ENCODE data around the gene CCT5.
"Not testable (repeated sequence)": the region's sequence is repeated elsewhere in the genome, so short reads cannot be mapped to it uniquely, and the experiment has no call there.

The CCT5 gene

GRCh38 chr5:10275991-10276390 lies 25.9 kb downstream of the CCT5 start:
- no peak overlapping the region for H3K27ac Mint-ChIP-seq
- peaks cover 8% of the 10 kb centered on the region for H3K4me1 Mint-ChIP-seq (ENCODE audit: low read depth)
- no peak overlapping the region for H3K4me3 Mint-ChIP-seq
- H3K9me3 Mint-ChIP-seq, result no peaks in the 10 kb centered on the region
- no peaks in the 10 kb centered on the region for H3K36me3 Mint-ChIP-seq (ENCODE audit: low read depth)
- intact Hi-C loops (cut with micrococcal nuclease), result no loop called here
- H3K27me3 Mint-ChIP-seq, result peaks cover 34% of the 10 kb centered on the region

- H3K36me3 Mint-ChIP-seq (ENCODE audit: low read depth), result no peaks in the 10 kb centered on the region
- peaks cover 7% of the 10 kb centered on the region for H3K4me1 Mint-ChIP-seq (ENCODE audit: low read depth)
- intact Hi-C loops (cut with micrococcal nuclease), result no loop called here
- H3K27me3 Mint-ChIP-seq, result peaks cover 27% of the 10 kb centered on the region
- no peaks in the 10 kb centered on the region for H3K9me3 Mint-ChIP-seq
- H3K4me3 Mint-ChIP-seq, result no peak overlapping the region
- H3K27ac Mint-ChIP-seq, result no peak overlapping the region
Measured at GRCh38 chr5:10276691-10277090, 26.6 kb downstream of the CCT5 start.

GRCh38 chr5:10277773-10278630 lies 27.9 kb downstream of the CCT5 start:
- Mint-ChIP-seq H3K4me3 (no peak overlapping the region), H3K27me3 (peaks cover 19% of the 10 kb centered on the region), H3K4me1 (ENCODE audit: low read depth) (no peaks in the 10 kb centered on the region), H3K36me3 (ENCODE audit: low read depth) (no peaks in the 10 kb centered on the region), H3K9me3 (no peaks in the 10 kb centered on the region), H3K27ac (no peak overlapping the region)
- intact Hi-C loops (cut with micrococcal nuclease), result no loop called here

- Mint-ChIP-seq H3K4me1 (ENCODE audit: low read depth) (no peaks in the 10 kb centered on the region), H3K36me3 (ENCODE audit: low read depth) (no peaks in the 10 kb centered on the region), H3K27ac (no peak overlapping the region), H3K4me3 (no peak overlapping the region), H3K9me3 (no peaks in the 10 kb centered on the region), H3K27me3 (peaks cover 18% of the 10 kb centered on the region)
- intact Hi-C loops (cut with micrococcal nuclease), result no loop called here
Measured at GRCh38 chr5:10278658-10279279, 28.7 kb downstream of the CCT5 start.

- intact Hi-C loops (cut with micrococcal nuclease), result no loop called here
- no peaks in the 10 kb centered on the region for H3K4me1 Mint-ChIP-seq (ENCODE audit: low read depth)
- H3K27ac Mint-ChIP-seq, result no peak overlapping the region
- peaks cover 14% of the 10 kb centered on the region for H3K27me3 Mint-ChIP-seq
- no peak overlapping the region for H3K4me3 Mint-ChIP-seq
- H3K9me3 Mint-ChIP-seq, result no peaks in the 10 kb centered on the region
- H3K36me3 Mint-ChIP-seq (ENCODE audit: low read depth), result no peaks in the 10 kb centered on the region
Measured at GRCh38 chr5:10279328-10279727, 29.2 kb downstream of the CCT5 start.

- Mint-ChIP-seq H3K27me3 (peaks cover 13% of the 10 kb centered on the region), H3K9me3 (no peaks in the 10 kb centered on the region), H3K27ac (no peak overlapping the region), H3K4me1 (ENCODE audit: low read depth) (no peaks in the 10 kb centered on the region), H3K36me3 (ENCODE audit: low read depth) (no peaks in the 10 kb centered on the region), H3K4me3 (no peak overlapping the region)
- intact Hi-C loops (cut with micrococcal nuclease), result loop anchor here (5.0 kb wide), 2 partner anchors 82 to 347 kb away; no protein-coding TSS in a partner anchor
Measured at GRCh38 chr5:10279925-10280720, 30.0 kb downstream of the CCT5 start.

GRCh38 chr5:10283927-10284635 lies 34.0 kb downstream of the CCT5 start:
- Mint-ChIP-seq H3K9me3 (no peaks in the 10 kb centered on the region), H3K36me3 (ENCODE audit: low read depth) (no peaks in the 10 kb centered on the region), H3K27ac (no peak overlapping the region), H3K4me1 (ENCODE audit: low read depth) (no peaks in the 10 kb centered on the region), H3K27me3 (no peaks in the 10 kb centered on the region), H3K4me3 (no peak overlapping the region)
- intact Hi-C loops (cut with micrococcal nuclease), result loop anchor here (2.0 to 5.0 kb wide), 3 partner anchors 78 to 343 kb away; no protein-coding TSS in a partner anchor

- intact Hi-C loops (cut with micrococcal nuclease), result loop anchor here (2.0 kb wide), 1 partner anchor 137 kb away; no protein-coding TSS in a partner anchor
Measured at GRCh38 chr5:10285362-10285761, 35.3 kb downstream of the CCT5 start.

GRCh38 chr5:10286162-10286861 lies 36.2 kb downstream of the CCT5 start:
- no peak overlapping the region for H3K4me3 Mint-ChIP-seq
- H3K9me3 Mint-ChIP-seq, result no peaks in the 10 kb centered on the region
- H3K27me3 Mint-ChIP-seq, result no peaks in the 10 kb centered on the region
- no peaks in the 10 kb centered on the region for H3K36me3 Mint-ChIP-seq (ENCODE audit: low read depth)
- no peaks in the 10 kb centered on the region for H3K4me1 Mint-ChIP-seq (ENCODE audit: low read depth)
- no peak overlapping the region for H3K27ac Mint-ChIP-seq
- intact Hi-C loops (cut with micrococcal nuclease), result no loop called here

More at GRCh38 chr5:10285362-10285761, 35.3 kb downstream of the CCT5 start:
- H3K36me3 Mint-ChIP-seq (ENCODE audit: low read depth); H3K4me1 Mint-ChIP-seq (ENCODE audit: low read depth); H3K27me3 Mint-ChIP-seq; H3K9me3 Mint-ChIP-seq; H3K27ac Mint-ChIP-seq; H3K4me3 Mint-ChIP-seq: not testable (repeated sequence)

- Mint-ChIP-seq H3K9me3 (no peaks in the 10 kb centered on the region), H3K36me3 (ENCODE audit: low read depth) (no peaks in the 10 kb centered on the region), H3K27ac (no peak overlapping the region), H3K4me3 (no peak overlapping the region), H3K4me1 (ENCODE audit: low read depth) (peaks cover 3% of the 10 kb centered on the region), H3K27me3 (no peaks in the 10 kb centered on the region)
- intact Hi-C loops (cut with micrococcal nuclease), result no loop called here
Measured at GRCh38 chr5:10286862-10287227, 36.8 kb downstream of the CCT5 start.

- H3K4me3 Mint-ChIP-seq, result no peak overlapping the region
- peaks cover 2% of the 10 kb centered on the region for H3K27me3 Mint-ChIP-seq
Measured at GRCh38 chr5:10288592-10289219, 38.6 kb downstream of the CCT5 start.

GRCh38 chr5:10289353-10289752 lies 39.3 kb downstream of the CCT5 start:
- peaks cover 4% of the 10 kb centered on the region for H3K27me3 Mint-ChIP-seq
- H3K4me3 Mint-ChIP-seq, result no peak overlapping the region
- no peaks in the 10 kb centered on the region for H3K36me3 Mint-ChIP-seq (ENCODE audit: low read depth)
- H3K9me3 Mint-ChIP-seq, result no peaks in the 10 kb centered on the region
- H3K27ac Mint-ChIP-seq, result no peak overlapping the region
- peaks cover 5% of the 10 kb centered on the region for H3K4me1 Mint-ChIP-seq (ENCODE audit: low read depth)
- intact Hi-C loops (cut with micrococcal nuclease), result no loop called here

More at GRCh38 chr5:10288592-10289219, 38.6 kb downstream of the CCT5 start:
- intact Hi-C loops (cut with micrococcal nuclease), result no loop called here
- peaks cover 5% of the 10 kb centered on the region for H3K4me1 Mint-ChIP-seq (ENCODE audit: low read depth)
- no peaks in the 10 kb centered on the region for H3K9me3 Mint-ChIP-seq
- no peak overlapping the region for H3K27ac Mint-ChIP-seq
- no peaks in the 10 kb centered on the region for H3K36me3 Mint-ChIP-seq (ENCODE audit: low read depth)

GRCh38 chr5:10289991-10290390 lies 39.9 kb downstream of the CCT5 start:
- intact Hi-C loops (cut with micrococcal nuclease), result no loop called here
- H3K4me1 Mint-ChIP-seq (ENCODE audit: low read depth), result peaks cover 5% of the 10 kb centered on the region
- no peaks in the 10 kb centered on the region for H3K9me3 Mint-ChIP-seq
- no peaks in the 10 kb centered on the region for H3K36me3 Mint-ChIP-seq (ENCODE audit: low read depth)
- peaks cover 4% of the 10 kb centered on the region for H3K27me3 Mint-ChIP-seq
- no peak overlapping the region for H3K27ac Mint-ChIP-seq
- no peak overlapping the region for H3K4me3 Mint-ChIP-seq
